HL-60/S4 (cell line): ENCODE results near the gene GAREM1.
"Not testable (repeated sequence)": the region's sequence is repeated elsewhere in the genome, so short reads cannot be mapped to it uniquely, and the experiment has no call there.

Experiments
- in situ Hi-C: fragments of 300-500 bp; cut with MboI; formaldehyde crosslinking; loops from 2 replicates; pipeline ENCODE4 v1.14.3; 2022; ENCODE audit warnings: low sequenced_read_pairs

GAREM1 gene

GRCh38 chr18:32264401-32264800 lies 206.3 kb downstream of the GAREM1 start:
- in situ Hi-C loops: no loop called here

GRCh38 chr18:32262092-32262491 lies 208.6 kb downstream of the GAREM1 start:
- in situ Hi-C loops: no loop called here

GRCh38 chr18:32261003-32261402 lies 209.7 kb downstream of the GAREM1 start:
- in situ Hi-C loops: no loop called here

GRCh38 chr18:32259553-32259952 lies 211.1 kb downstream of the GAREM1 start:
- in situ Hi-C loops: no loop called here

- in situ Hi-C loops: no loop called here
Observed at GRCh38 chr18:32258558-32259204, 212.0 kb downstream of the GAREM1 start.

- in situ Hi-C loops: no loop called here
Observed at GRCh38 chr18:32258148-32258547, 212.5 kb downstream of the GAREM1 start.

GRCh38 chr18:32257084-32257785 lies 213.4 kb downstream of the GAREM1 start:
- in situ Hi-C loops: no loop called here

GRCh38 chr18:32255570-32255969 lies 215.1 kb downstream of the GAREM1 start:
- in situ Hi-C loops: no loop called here

- in situ Hi-C loops: no loop called here
Observed at GRCh38 chr18:32252141-32252860, 218.4 kb downstream of the GAREM1 start.

GRCh38 chr18:32251466-32251865 lies 219.2 kb downstream of the GAREM1 start:
- in situ Hi-C loops: no loop called here

GRCh38 chr18:32249147-32249929 lies 221.3 kb downstream of the GAREM1 start:
- in situ Hi-C loops: no loop called here

- in situ Hi-C loops: no loop called here
Observed at GRCh38 chr18:32244881-32245280, 225.8 kb downstream of the GAREM1 start.

- in situ Hi-C loops: no loop called here
Observed at GRCh38 chr18:32243358-32243757, 227.3 kb downstream of the GAREM1 start.

- in situ Hi-C loops: no loop called here
Observed at GRCh38 chr18:32242395-32242794, 228.3 kb downstream of the GAREM1 start.

GRCh38 chr18:32238635-32239268 lies 231.9 kb downstream of the GAREM1 start:
- in situ Hi-C loops: no loop called here

GRCh38 chr18:32237049-32237448 lies 233.6 kb downstream of the GAREM1 start:
- in situ Hi-C loops: no loop called here

GRCh38 chr18:32233348-32233747 lies 237.3 kb downstream of the GAREM1 start:
- in situ Hi-C loops: not testable (repeated sequence)

GRCh38 chr18:32219431-32220018 lies 251.2 kb downstream of the GAREM1 start:
- in situ Hi-C loops: no loop called here

GRCh38 chr18:32216390-32216789 lies 254.3 kb downstream of the GAREM1 start:
- in situ Hi-C loops: no loop called here

- in situ Hi-C loops: no loop called here
Observed at GRCh38 chr18:32213693-32214092, 257.0 kb downstream of the GAREM1 start.
